ENCODE results near the gene HNRNPDL.

Gene HNRNPDL

GRCh38 chr4:82381661-82382296 lies 48.5 kb downstream of the HNRNPDL start:
- DNase-seq, result no peak

DNA sequence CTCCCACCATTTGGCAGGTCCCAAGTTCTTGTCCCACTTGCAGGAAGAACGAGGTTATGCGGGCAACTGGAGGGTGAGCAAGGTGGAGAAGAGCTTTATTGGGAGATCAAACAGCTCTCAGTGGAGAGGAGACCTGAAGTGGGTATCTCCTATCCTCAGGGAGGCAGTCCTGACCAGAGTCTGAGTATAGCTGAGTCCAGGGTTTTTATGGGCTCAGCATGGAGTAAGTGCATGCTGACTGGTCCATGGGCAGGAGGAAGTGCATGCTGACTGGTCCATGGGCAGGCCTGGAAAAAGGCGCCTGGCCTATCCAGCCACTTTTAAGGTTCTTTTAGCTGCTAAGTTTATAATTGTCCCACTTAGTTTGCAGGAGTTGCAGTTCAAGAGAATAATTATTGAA lies 49.0 kb downstream of the HNRNPDL start:
- no peak for DNase-seq

DNA sequence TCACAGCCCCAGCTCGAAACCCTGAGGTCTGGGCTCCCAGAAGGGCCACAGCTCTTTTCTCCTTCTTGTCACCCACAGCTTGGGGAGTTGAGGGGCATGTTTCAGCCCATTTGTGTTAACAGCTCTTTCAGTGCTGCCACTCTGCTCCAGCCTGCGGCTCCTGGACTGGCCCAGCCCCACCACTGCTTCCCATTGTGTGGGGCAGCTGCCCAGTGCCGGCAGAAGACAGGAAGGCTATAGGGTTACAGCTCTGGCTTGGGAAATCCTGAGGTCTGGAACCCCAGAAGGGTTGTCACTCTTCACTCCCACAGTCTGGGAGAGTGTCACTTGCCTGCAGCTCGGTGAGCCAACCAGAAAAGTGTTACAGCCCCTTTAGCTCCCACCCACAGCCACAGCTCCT lies 49.4 kb downstream of the HNRNPDL start:
- no peak for DNase-seq

DNA sequence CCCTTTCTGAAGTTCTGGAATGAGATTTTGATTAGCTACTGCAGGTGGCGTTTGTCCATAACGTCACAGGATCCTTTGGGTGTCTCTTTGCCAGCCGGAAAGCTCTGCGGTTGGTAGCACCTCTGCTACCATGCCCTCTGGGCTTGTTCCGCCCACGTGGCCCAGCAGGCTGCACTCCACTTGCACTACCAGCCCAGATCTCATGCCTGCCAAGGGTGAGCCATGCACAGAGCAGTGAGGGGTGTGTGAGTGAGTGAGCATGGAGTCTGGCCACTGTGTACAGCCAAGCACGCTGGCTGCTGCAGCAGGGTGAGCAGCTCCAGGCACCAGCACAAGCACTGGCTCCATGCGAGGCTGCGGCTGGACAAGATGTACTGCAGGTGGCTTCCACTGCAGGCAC lies 49.9 kb downstream of the HNRNPDL start:
- DNase-seq, result no peak

DNA sequence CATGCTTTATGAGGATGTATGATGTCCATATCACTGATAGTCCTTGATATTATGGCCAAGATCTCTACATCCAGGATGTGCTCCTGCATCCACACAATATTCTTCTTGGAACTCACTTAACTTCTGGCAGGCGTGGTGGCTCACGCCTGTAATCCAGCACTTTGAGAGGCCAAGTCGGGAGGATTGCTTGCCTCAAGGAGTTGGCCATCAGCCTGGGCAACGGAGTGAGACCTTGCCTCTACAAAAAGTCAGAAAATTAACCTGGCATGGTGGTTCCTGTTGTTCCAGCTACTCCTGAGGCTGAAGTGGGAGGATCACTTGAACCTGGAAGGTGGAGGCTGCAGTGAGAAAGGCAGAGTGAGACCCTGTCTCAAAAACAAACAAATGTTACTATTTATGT lies 54.2 kb downstream of the HNRNPDL start:
- DNase-seq, result no peak

GRCh38 chr4:82373816-82374625 lies 56.2 kb downstream of the HNRNPDL start, which contains the start of gene HNRNPD:
HNRNPD (minus strand) TSS chr4:82373991; CDS start chr4:82373678, 313 bp downstream.
- peak; percentile 94 for DNase-seq

DNA sequence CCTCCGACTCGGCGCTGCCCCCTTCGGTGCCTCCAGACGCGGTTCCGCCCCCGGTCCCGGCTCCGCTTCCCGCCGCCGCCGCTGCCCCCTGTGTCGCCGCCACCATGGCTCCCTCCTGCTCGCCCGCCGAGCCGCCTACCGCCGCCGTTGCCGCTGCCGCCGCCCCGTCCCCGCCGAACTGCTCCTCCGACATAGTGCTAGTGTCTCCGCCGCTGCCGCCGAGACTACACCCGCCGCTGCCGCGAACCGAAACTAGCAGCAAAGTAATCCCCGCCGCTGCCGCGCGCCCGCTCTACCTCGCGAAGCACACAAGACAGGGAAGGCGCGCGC lies 56.8 kb downstream of the HNRNPDL start:
- DNase-seq, result no peak
